Inflammatory macrophage (primary cell): ENCODE data around the gene ZNF738.

Experiments
- DNase-seq, 2 donors: peaks; one replicate each; pipeline ENCODE4 v3.0.0-alpha.2; 2020 to 2022

The ZNF738 gene

GRCh38 chr19:21423057-21424041, 64.5 kb downstream of the ZNF738 start:
- no peak for DNase-seq
